Erythroblast (primary cell): ENCODE data around the gene NFIA.

Experiments
- GATA1 ChIP-seq: IDR thresholded peaks from 2 replicates; pipeline ENCODE4 v1.6.1; 2011; ENCODE audit warnings: low read depth, mild to moderate bottlenecking, control low read depth, low read length, moderate library complexity
- POLR2A ChIP-seq: IDR thresholded peaks from 2 replicates; pipeline ENCODE4 v1.6.1; 2011; ENCODE audit warnings: mild to moderate bottlenecking, low read length

DNA sequence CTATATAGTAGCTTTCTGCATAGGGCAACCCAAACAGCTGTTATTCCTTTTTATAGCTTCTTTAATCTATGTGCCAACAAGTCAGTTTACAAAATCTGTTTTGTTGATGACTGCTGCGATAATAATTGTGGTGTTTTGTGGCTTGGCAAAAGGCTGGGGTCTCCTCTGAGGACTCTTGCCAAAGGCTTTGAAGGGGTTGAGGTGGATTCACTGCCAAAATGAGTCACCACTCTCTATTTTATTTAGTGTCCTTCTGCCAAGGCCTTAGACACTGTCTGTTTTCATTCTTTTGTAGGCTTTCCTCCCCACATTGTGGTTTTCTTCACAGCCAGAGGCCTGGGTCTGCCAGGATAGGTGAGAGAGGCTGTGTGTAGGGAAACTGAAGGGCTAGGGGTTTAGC is 161.8 kb downstream of the NFIA start:
- no peak for TF ChIP-seq POLR2A
- TF ChIP-seq GATA1, result no peak
